Measurements from ENCODE around the gene GRM1. TPM values are rescaled to one million over a fixed set of nuclear protein-coding genes. Genes with fewer than 3 reads are reported as not detected.

GRM1 gene
- total and polyA plus RNA-seq, 2 experiments from 2014 or later: 0.29 to 0.63 TPM

GRCh38 chr6:146310628-146311027 is 281.8 kb downstream of the GRM1 start (continued):
- TF ChIP-seq CREB1 (CRISPR knock-in tag; IDR thresholded peaks at IDR 0.05; ENCODE audit: low read depth) (no peak), REST (IDR thresholded peaks at IDR 0.05; ENCODE audit: unreplicated experiment) (no peak)

GRCh38 chr6:146311079-146311478 is 282.2 kb downstream of the GRM1 start:
- Mint-ChIP-seq H3K4me1 (no peaks in the 10 kb centered on the region), H3K27me3 (ENCODE audit: insufficient read depth, low read depth, poor library complexity) (no peaks in the 10 kb centered on the region), H3K4me3 (no peak overlapping the region), H3K27ac (no peak overlapping the region), H3K9me3 (no peaks in the 10 kb centered on the region; the same call in 2 of the 3 replicates), H3K36me3 (ENCODE audit: low read depth) (no peaks in the 10 kb centered on the region)
- Histone ChIP-seq H3K27ac (ENCODE audit: low read depth) (no peak overlapping the region), H4K20me1 (replicated peaks; ENCODE audit: insufficient read depth) (no peaks in the 10 kb centered on the region), H3K9me2 (ENCODE audit: insufficient read depth) (no peaks in the 10 kb centered on the region), H2AFZ (no peak overlapping the region), H3K27me3 (ENCODE audit: insufficient read depth) (no peaks in the 10 kb centered on the region), H3K36me3 (ENCODE audit: insufficient read depth) (no peaks in the 10 kb centered on the region), H3K4me2 (no peak overlapping the region), H3K79me2 (replicated peaks; ENCODE audit: insufficient read depth) (no peaks in the 10 kb centered on the region), H3K4me3 (no peak overlapping the region), H3F3A (replicated peaks; ENCODE audit: low read depth) (no peaks in the 10 kb centered on the region), H3K4me1 (ENCODE audit: insufficient read depth) (no peaks in the 10 kb centered on the region)
- ATAC-seq: no peak
- DNase-seq (ENCODE audit: low spot score): no peak
- TF ChIP-seq ZNF331 (CRISPR knock-in tag; IDR thresholded peaks at IDR 0.05; ENCODE audit: low read depth) (no peak), CTCF (conservative IDR thresholded peaks at IDR 0.05; ENCODE audit: low read depth in 2 of 2) (no peak), EZH2 (IDR thresholded peaks at IDR 0.05; ENCODE audit: low read depth, unreplicated experiment) (no peak), ZNF114 (CRISPR knock-in tag; IDR thresholded peaks at IDR 0.05) (no peak), REST (IDR thresholded peaks at IDR 0.05; ENCODE audit: unreplicated experiment) (no peak), EZH2phosphoT487 (IDR thresholded peaks at IDR 0.05; ENCODE audit: unreplicated experiment) (no peak), NANOG (IDR thresholded peaks at IDR 0.05; ENCODE audit: borderline replicate concordance) (no peak), ZNF462 (CRISPR knock-in tag; IDR thresholded peaks at IDR 0.05) (no peak), JUNB (IDR thresholded peaks at IDR 0.05; ENCODE audit: unreplicated experiment) (no peak)
